Measurements from ENCODE around the gene HDAC4.

HDAC4 gene

GRCh38 chr2:239001794-239002193 is 399.0 kb downstream of the HDAC4 start:
- H3K9me3 ChIP-seq (ENCODE audit: control insufficient read depth in 5 of 5, low read length in 5 of 5): peaks cover 0 to 13% (median 12%) of the 10 kb centered on the region in 5 donors

GRCh38 chr2:239000500-239001073 is 400.2 kb downstream of the HDAC4 start:
- H3K27ac ChIP-seq (ENCODE audit: low read depth, low read length): no peak overlapping the region
- no peak overlapping the region for H3K4me3 ChIP-seq (ENCODE audit: low read depth in 1 of 5, low read length in 5 of 5)

More at GRCh38 chr2:239001794-239002193, 399.0 kb downstream of the HDAC4 start:
- H3K9ac ChIP-seq (ENCODE audit: low read length in 5 of 5): no peak overlapping the region
- H3K27me3 ChIP-seq (ENCODE audit: control insufficient read depth in 5 of 5, insufficient read depth in 4 of 5, low read length in 5 of 5): peaks cover 0 to 12% (median 0%) of the 10 kb centered on the region in 5 donors
- peaks cover 0 to 34% (median 31%) of the 10 kb centered on the region in 5 donors for H3K4me1 ChIP-seq (ENCODE audit: control insufficient read depth in 5 of 5, insufficient read depth in 5 of 5, low read length in 5 of 5)
- no peak overlapping the region for H3K4me3 ChIP-seq (ENCODE audit: low read depth in 1 of 5, low read length in 5 of 5)
- H3K36me3 ChIP-seq (ENCODE audit: control insufficient read depth in 5 of 5, insufficient read depth in 5 of 5, low read length in 5 of 5): no peaks in the 10 kb centered on the region
- H3K27ac ChIP-seq (ENCODE audit: low read depth, low read length): no peak overlapping the region

GRCh38 chr2:239000089-239000488 is 400.7 kb downstream of the HDAC4 start:
- Histone ChIP-seq H3K27me3 (ENCODE audit: control insufficient read depth in 5 of 5, insufficient read depth in 4 of 5, low read length in 5 of 5) (peaks cover 0 to 8% (median 0%) of the 10 kb centered on the region in 5 donors), H3K4me1 (ENCODE audit: control insufficient read depth in 5 of 5, insufficient read depth in 5 of 5, low read length in 5 of 5) (peaks cover 0 to 34% (median 31%) of the 10 kb centered on the region in 5 donors), H3K9me3 (ENCODE audit: control insufficient read depth in 5 of 5, low read length in 5 of 5) (peaks cover under 1 to 15% (median 10%) of the 10 kb centered on the region in 5 donors), H3K4me3 (ENCODE audit: low read depth in 1 of 5, low read length in 5 of 5) (no peak overlapping the region), H3K27ac (ENCODE audit: low read depth, low read length) (no peak overlapping the region), H3K36me3 (ENCODE audit: control insufficient read depth in 5 of 5, insufficient read depth in 5 of 5, low read length in 5 of 5) (no peaks in the 10 kb centered on the region), H3K9ac (ENCODE audit: low read length in 5 of 5) (no peak overlapping the region)

More at GRCh38 chr2:239000500-239001073, 400.2 kb downstream of the HDAC4 start:
- Histone ChIP-seq H3K9me3 (ENCODE audit: control insufficient read depth in 5 of 5, low read length in 5 of 5) (peaks cover 0 to 12% (median 8%) of the 10 kb centered on the region in 5 donors), H3K4me1 (ENCODE audit: control insufficient read depth in 5 of 5, insufficient read depth in 5 of 5, low read length in 5 of 5) (peaks cover 0 to 34% (median 31%) of the 10 kb centered on the region in 5 donors), H3K9ac (ENCODE audit: low read length in 5 of 5) (no peak overlapping the region), H3K36me3 (ENCODE audit: control insufficient read depth in 5 of 5, insufficient read depth in 5 of 5, low read length in 5 of 5) (no peaks in the 10 kb centered on the region), H3K27me3 (ENCODE audit: control insufficient read depth in 5 of 5, insufficient read depth in 4 of 5, low read length in 5 of 5) (peaks cover 0 to 8% (median 0%) of the 10 kb centered on the region in 5 donors)

GRCh38 chr2:238999291-238999741 is 401.5 kb downstream of the HDAC4 start:
- Histone ChIP-seq H3K27me3 (ENCODE audit: control insufficient read depth in 5 of 5, insufficient read depth in 4 of 5, low read length in 5 of 5) (peaks cover 0 to 6% (median 0%) of the 10 kb centered on the region in 5 donors), H3K27ac (ENCODE audit: low read depth, low read length) (no peak overlapping the region)

GRCh38 chr2:238998801-238999200 is 402.0 kb downstream of the HDAC4 start:
- Histone ChIP-seq H3K36me3 (ENCODE audit: control insufficient read depth in 5 of 5, insufficient read depth in 5 of 5, low read length in 5 of 5) (no peaks in the 10 kb centered on the region), H3K9ac (ENCODE audit: low read length in 5 of 5) (no peak overlapping the region), H3K4me1 (ENCODE audit: control insufficient read depth in 5 of 5, insufficient read depth in 5 of 5, low read length in 5 of 5) (peaks cover 0 to 32% (median 31%) of the 10 kb centered on the region in 5 donors), H3K4me3 (ENCODE audit: low read depth in 1 of 5, low read length in 5 of 5) (no peak overlapping the region), H3K27ac (ENCODE audit: low read depth, low read length) (no peak overlapping the region), H3K27me3 (ENCODE audit: control insufficient read depth in 5 of 5, insufficient read depth in 4 of 5, low read length in 5 of 5) (peaks cover 0 to under 1% (median 0%) of the 10 kb centered on the region in 5 donors), H3K9me3 (ENCODE audit: control insufficient read depth in 5 of 5, low read length in 5 of 5) (peaks cover 4 to 22% (median 16%) of the 10 kb centered on the region in 5 donors)

More at GRCh38 chr2:238999291-238999741, 401.5 kb downstream of the HDAC4 start:
- no peak overlapping the region for H3K4me3 ChIP-seq (ENCODE audit: low read depth in 1 of 5, low read length in 5 of 5)
- H3K36me3 ChIP-seq (ENCODE audit: control insufficient read depth in 5 of 5, insufficient read depth in 5 of 5, low read length in 5 of 5): no peaks in the 10 kb centered on the region
- peaks cover 4 to 22% (median 16%) of the 10 kb centered on the region in 5 donors for H3K9me3 ChIP-seq (ENCODE audit: control insufficient read depth in 5 of 5, low read length in 5 of 5)
- H3K4me1 ChIP-seq (ENCODE audit: control insufficient read depth in 5 of 5, insufficient read depth in 5 of 5, low read length in 5 of 5): peaks cover 0 to 34% (median 31%) of the 10 kb centered on the region in 5 donors
- no peak overlapping the region for H3K9ac ChIP-seq (ENCODE audit: low read length in 5 of 5)
